ENCODE measurements around the gene MACROD2. TPM values are rescaled to one million over a fixed set of nuclear protein-coding genes. Genes with fewer than 3 reads are reported as not detected.

Gene MACROD2
- total and polyA plus RNA-seq, 2 donors (not counting 1 experiment from before 2014, with no cell fraction given) = 5.3 to 6.7 TPM

DNA sequence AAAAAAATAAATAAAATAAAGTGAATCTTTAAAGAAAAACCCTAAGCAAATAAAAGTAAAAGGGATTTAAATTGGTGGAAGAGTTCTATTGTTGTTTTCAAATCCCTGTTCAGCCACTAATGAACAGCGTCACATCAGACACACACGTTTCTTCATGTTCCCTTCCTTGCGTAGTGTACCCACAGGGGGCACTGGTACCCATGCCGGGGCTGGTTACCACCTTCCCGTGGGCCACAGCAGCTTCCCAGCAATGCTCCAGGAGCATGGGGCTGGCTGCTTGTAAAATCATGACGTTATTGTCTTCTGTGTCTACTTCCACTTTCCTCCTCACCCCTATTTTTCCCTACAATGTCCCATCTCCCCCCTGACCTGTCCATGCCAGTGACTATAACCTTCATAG lies 1589.2 kb downstream of the MACROD2 start:
- no peak overlapping the region for H3K4me3 ChIP-seq (ENCODE audit: control extremely low read depth in 1 of 5, extremely low read depth in 1 of 5, insufficient read depth in 1 of 5, low read depth in 2 of 5, low read length in 4 of 5)
- WGBS (ENCODE audit: insufficient coverage) = 86% methylated on average over 6 of the region's 6 CpGs
- DNase-seq (no peak), ATAC-seq (ENCODE audit: low read depth) (no peak)
- no peak overlapping the region for H3K9ac ChIP-seq (ENCODE audit: low read length)
- Mint-ChIP-seq H3K4me3 (no peak overlapping the region), H3K4me1 (no peaks in the 10 kb centered on the region), H3K27ac (no peak overlapping the region), H3K9me3 (ENCODE audit: insufficient read depth) (no peaks in the 10 kb centered on the region), H3K27me3 (peaks cover 1% of the 10 kb centered on the region)
- no peaks in the 10 kb centered on the region for H3K79me2 ChIP-seq (ENCODE audit: control insufficient read depth, insufficient read depth, low read length)
- H3K27ac ChIP-seq (ENCODE audit: low read length in 2 of 2) = no peak overlapping the region
- no peaks in the 10 kb centered on the region for H3K36me3 ChIP-seq (replicated peaks in 1 of 2; ENCODE audit: control extremely low read depth in 1 of 2, control insufficient read depth in 1 of 2, extremely low read depth in 1 of 2, insufficient read depth in 2 of 2, low read length in 1 of 2)
- TF ChIP-seq CTCF (IDR thresholded peaks at IDR 0.05) = no peak
- no peak for TF ChIP-seq EZH2 (IDR thresholded peaks at IDR 0.05; ENCODE audit: borderline replicate concordance, insufficient read depth, low read depth, low read length, poor library complexity, severe bottlenecking)
- H2AFZ ChIP-seq (ENCODE audit: insufficient read depth, low read depth, low read length, poor library complexity, severe bottlenecking) = no peak overlapping the region
- no peak overlapping the region for H3K4me2 ChIP-seq (replicated peaks; ENCODE audit: low read depth, low read length, poor library complexity, severe bottlenecking)
- H3K4me1 ChIP-seq (ENCODE audit: control insufficient read depth in 2 of 2, insufficient read depth in 2 of 2, low read length in 2 of 2) = no peaks in the 10 kb centered on the region
- H4K20me1 ChIP-seq (ENCODE audit: control insufficient read depth, insufficient read depth, low read length, poor library complexity, severe bottlenecking) = no peaks in the 10 kb centered on the region
- intact Hi-C loops (cut with micrococcal nuclease) = no loop called here
- ChIA-PET CTCF (no interaction called here), POLR2A (no interaction called here)
- no peaks in the 10 kb centered on the region for H3K9me3 ChIP-seq (ENCODE audit: control extremely low read depth in 1 of 3, control insufficient read depth in 2 of 3, insufficient read depth in 1 of 3, low read length in 2 of 3)
- H3K27me3 ChIP-seq (replicated peaks in 1 of 4; ENCODE audit: control extremely low read depth in 1 of 4, control insufficient read depth in 3 of 4, insufficient read depth in 4 of 4, low read length in 3 of 4) = peaks cover 0 to 3% (median 0%) of the 10 kb centered on the region in 4 experiments

DNA sequence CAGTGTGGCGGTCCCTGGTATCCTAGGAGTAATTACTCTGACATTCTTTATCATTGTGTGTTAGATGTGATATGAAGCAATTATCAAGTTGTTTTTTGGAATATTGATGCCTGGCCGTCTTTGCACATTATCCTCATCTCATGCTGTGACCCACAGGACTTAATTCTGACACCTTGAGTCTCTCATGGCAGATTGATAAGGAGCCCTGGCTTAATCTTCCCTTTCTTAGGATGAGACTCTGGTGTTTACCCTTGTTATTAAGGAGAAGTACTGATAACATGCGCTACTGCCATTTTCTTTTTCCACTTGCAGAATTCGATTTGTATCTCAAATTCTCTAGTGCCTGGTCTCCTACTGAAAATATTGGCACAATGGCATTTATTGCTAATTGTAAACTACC lies 1597.8 kb downstream of the MACROD2 start:
- POLR2A ChIA-PET = no interaction called here
- Mint-ChIP-seq H3K27me3 (peaks cover 7% of the 10 kb centered on the region), H3K9me3 (ENCODE audit: insufficient read depth) (no peaks in the 10 kb centered on the region), H3K27ac (no peak overlapping the region), H3K4me1 (no peaks in the 10 kb centered on the region), H3K4me3 (no peak overlapping the region)
- H3K4me3 ChIP-seq (ENCODE audit: control extremely low read depth in 1 of 5, extremely low read depth in 1 of 5, insufficient read depth in 1 of 5, low read depth in 2 of 5, low read length in 4 of 5) = no peak overlapping the region
- no peaks in the 10 kb centered on the region for H3K36me3 ChIP-seq (replicated peaks in 1 of 2; ENCODE audit: control extremely low read depth in 1 of 2, control insufficient read depth in 1 of 2, extremely low read depth in 1 of 2, insufficient read depth in 2 of 2, low read length in 1 of 2)
- H4K20me1 ChIP-seq (ENCODE audit: control insufficient read depth, insufficient read depth, low read length, poor library complexity, severe bottlenecking) = no peaks in the 10 kb centered on the region
- DNase-seq (no peak), ATAC-seq (ENCODE audit: low read depth) (no peak)
- intact Hi-C loops (cut with micrococcal nuclease) = no loop called here
- H2AFZ ChIP-seq (ENCODE audit: insufficient read depth, low read depth, low read length, poor library complexity, severe bottlenecking) = no peak overlapping the region
- WGBS (ENCODE audit: insufficient coverage) = 80% methylated on average over 1 of the region's 4 CpGs
- TF ChIP-seq EZH2 (IDR thresholded peaks at IDR 0.05; ENCODE audit: borderline replicate concordance, insufficient read depth, low read depth, low read length, poor library complexity, severe bottlenecking) (no peak), CTCF (IDR thresholded peaks at IDR 0.05) (no peak)
- no peak overlapping the region for H3K4me2 ChIP-seq (replicated peaks; ENCODE audit: low read depth, low read length, poor library complexity, severe bottlenecking)
- H3K9ac ChIP-seq (ENCODE audit: low read length) = no peak overlapping the region
- H3K79me2 ChIP-seq (ENCODE audit: control insufficient read depth, insufficient read depth, low read length) = no peaks in the 10 kb centered on the region
- H3K27ac ChIP-seq (ENCODE audit: low read length in 2 of 2) = no peak overlapping the region
- H3K27me3 ChIP-seq (replicated peaks in 1 of 4; ENCODE audit: control extremely low read depth in 1 of 4, control insufficient read depth in 3 of 4, insufficient read depth in 4 of 4, low read length in 3 of 4) = no peaks in the 10 kb centered on the region
- CTCF ChIA-PET = interaction anchor here (1.4 kb wide), 1 partner anchor 10 kb away, joined by 3 read pairs; no protein-coding TSS in a partner anchor
- no peaks in the 10 kb centered on the region for H3K9me3 ChIP-seq (ENCODE audit: control extremely low read depth in 1 of 3, control insufficient read depth in 2 of 3, insufficient read depth in 1 of 3, low read length in 2 of 3)
- H3K4me1 ChIP-seq (ENCODE audit: control insufficient read depth in 2 of 2, insufficient read depth in 2 of 2, low read length in 2 of 2) = no peaks in the 10 kb centered on the region
